Stimulated activated CD8-positive, alpha-beta memory T cell treated with anti-CD3 and anti-CD28 coated beads, Interleukin-12 subunit alpha, Interleukin-12 subunit beta, amount 100 ng/mL, for 24 hours (primary cell): Measurements from ENCODE around the gene ST3GAL3.
"Not testable (repeated sequence)": the region's sequence is repeated elsewhere in the genome, so short reads cannot be mapped to it uniquely, and the experiment has no call there.

Experiments used
- DNase-seq: peaks from one replicate; pipeline ENCODE4 v3.0.0-alpha.2; 2020; ENCODE audit errors: extremely low read depth

Gene ST3GAL3

GRCh38 chr1:43757343-43758053 lies 50.2 kb downstream of the ST3GAL3 start:
- DNase-seq: no peak

- no peak for DNase-seq
Observed at GRCh38 chr1:43760745-43761317, 53.5 kb downstream of the ST3GAL3 start.

GRCh38 chr1:43763497-43763973 lies 56.2 kb downstream of the ST3GAL3 start:
- DNase-seq: peak; percentile 3

- no peak for DNase-seq
Observed at GRCh38 chr1:43764581-43764980, 57.2 kb downstream of the ST3GAL3 start.

GRCh38 chr1:43766086-43766784 lies 58.9 kb downstream of the ST3GAL3 start:
- no peak for DNase-seq

GRCh38 chr1:43766818-43767525 lies 59.6 kb downstream of the ST3GAL3 start:
- DNase-seq: no peak

- DNase-seq: no peak
Observed at GRCh38 chr1:43768168-43768567, 60.8 kb downstream of the ST3GAL3 start.

GRCh38 chr1:43769350-43769908 lies 62.1 kb downstream of the ST3GAL3 start:
- DNase-seq: no peak

- DNase-seq: no peak
Observed at GRCh38 chr1:43770111-43770510, 62.8 kb downstream of the ST3GAL3 start.

- no peak for DNase-seq
Observed at GRCh38 chr1:43772978-43773377, 65.6 kb downstream of the ST3GAL3 start.

GRCh38 chr1:43773821-43774220 lies 66.5 kb downstream of the ST3GAL3 start:
- DNase-seq: no peak

- no peak for DNase-seq
Observed at GRCh38 chr1:43774359-43774758, 67.0 kb downstream of the ST3GAL3 start.

GRCh38 chr1:43776043-43776761 lies 68.9 kb downstream of the ST3GAL3 start:
- DNase-seq: no peak

- DNase-seq: not testable (repeated sequence)
Observed at GRCh38 chr1:43777916-43778315, 70.6 kb downstream of the ST3GAL3 start.

GRCh38 chr1:43779266-43779665 lies 71.9 kb downstream of the ST3GAL3 start:
- DNase-seq: no peak

- DNase-seq: no peak
Observed at GRCh38 chr1:43779805-43780403, 72.6 kb downstream of the ST3GAL3 start.

- no peak for DNase-seq
Observed at GRCh38 chr1:43781574-43781973, 74.2 kb downstream of the ST3GAL3 start.

- DNase-seq: no peak
Observed at GRCh38 chr1:43783096-43783670, 75.8 kb downstream of the ST3GAL3 start.

GRCh38 chr1:43783671-43784205 lies 76.4 kb downstream of the ST3GAL3 start:
- DNase-seq: no peak
